ENCODE data around the gene C20orf204. TPM values are rescaled to one million over a fixed set of nuclear protein-coding genes. Genes with fewer than 3 reads are reported as not detected.

The C20orf204 gene
- total and polyA plus RNA-seq, 9 of the 15 experiments (the other 6 are each of a cell fraction or from before 2014, with no cell fraction given) = 0.11 to 1.1 (median 0.36) TPM; not detected in 2

GRCh38 chr20:64063389-64064144, 27.6 kb downstream of the C20orf204 start:
- peaks cover 4% of the 10 kb centered on the region; the same call in 2 of the 3 replicates for H3K79me2 ChIP-seq (ENCODE audit: control insufficient read depth, insufficient read depth, low read length)
- peak overlapping the region; percentile 55 for H3K27ac ChIP-seq (ENCODE audit: extremely low read depth, low read depth, low read length)
- ATAC-seq (peak; percentile 28; the same call in 2 of the 3 replicates), FAIRE-seq (no peak), DNase-seq (ENCODE audit: extremely low read depth in 1 of 4, low spot score in 3 of 4) (peak; percentile 52 to 61 (median 57))
- no peaks in the 10 kb centered on the region for H3K9me3 ChIP-seq (replicated peaks; ENCODE audit: control insufficient read depth, insufficient read depth, low read depth, low read length)
- H3K27me3 ChIP-seq (ENCODE audit: control insufficient read depth in 2 of 2, insufficient read depth in 2 of 2, low read length in 2 of 2) = no peaks in the 10 kb centered on the region
- peak overlapping the region; percentile 97 for H3K4me3 ChIP-seq
- ChIA-PET CTCF (ENCODE audit: low intra/inter-chr PET ratio) (interaction anchor here (0.6 kb wide), 1 partner anchor 45 kb away, joined by 4 read pairs; no protein-coding TSS in a partner anchor), POLR2A (interaction anchor here (0.6 to 1.4 kb wide), 7 partner anchors 8 to 542 kb away, joined by 3 to 6 read pairs (median 4); partner anchors contain the start of gene PPDPF)
- peak overlapping the region; percentile 72 to 91 for H3K9ac ChIP-seq (ENCODE audit: insufficient read depth in 1 of 2, low read depth in 2 of 2, low read length in 2 of 2)
- intact Hi-C loops (cut with micrococcal nuclease) (no loop called here), in situ Hi-C loops (cut with MboI) (no loop called here)
- no peaks in the 10 kb centered on the region for H4K20me1 ChIP-seq (replicated peaks; ENCODE audit: control insufficient read depth, insufficient read depth, low read length)
- H3K36me3 ChIP-seq (ENCODE audit: control insufficient read depth, insufficient read depth, low read length) = no peaks in the 10 kb centered on the region
- peaks cover 34 to 64% of the 10 kb centered on the region in 2 experiments for H3K4me1 ChIP-seq (replicated peaks in 1 of 2; ENCODE audit: control insufficient read depth in 2 of 2, insufficient read depth in 2 of 2, low read length in 2 of 2)
- H2AFZ ChIP-seq (ENCODE audit: low read depth, low read length) = peak overlapping the region; percentile 86
- BruUV-seq (replicated peaks) = TSS peak; percentile 81
- WGBS (ENCODE audit: insufficient coverage, low coverage, missing lambda C conversion rate) = 1% methylated on average over 39 of the region's 51 CpGs
- H3K9me1 ChIP-seq (ENCODE audit: control insufficient read depth, insufficient read depth, low read length) = peaks cover 3% of the 10 kb centered on the region
- H3K4me2 ChIP-seq (ENCODE audit: insufficient read depth, low read length) = peak overlapping the region; percentile 80
- TF ChIP-seq ZNF445 (CRISPR knock-in tag; IDR thresholded peaks at IDR 0.05; ENCODE audit: low read depth) = no peak
- TF ChIP-seq EGR1 (conservative IDR thresholded peaks at IDR 0.05) = peak; percentile 60
- no peak for TF ChIP-seq CBX3 (IDR thresholded peaks at IDR 0.05; ENCODE audit: borderline replicate concordance in 1 of 2, low read length in 2 of 2)
- no peak for TF ChIP-seq PHF20 (IDR thresholded peaks at IDR 0.05; ENCODE audit: partially characterized antibody)
- no peak for TF ChIP-seq TSC22D4 (tag; IDR thresholded peaks at IDR 0.05)
- no peak for TF ChIP-seq TRIM28 (IDR thresholded peaks at IDR 0.05)
- no peak for TF ChIP-seq RBFOX2 (IDR thresholded peaks at IDR 0.05; ENCODE audit: low read depth, low read length)
- TF ChIP-seq ZBTB9 (CRISPR knock-in tag; IDR thresholded peaks at IDR 0.05) = no peak
- no peak for TF ChIP-seq MITF (IDR thresholded peaks at IDR 0.05)
- TF ChIP-seq E2F6 (IDR thresholded peaks at IDR 0.05; ENCODE audit: borderline replicate concordance in 1 of 2, extremely low read depth in 1 of 2, insufficient read depth in 1 of 2, insufficient read length in 1 of 2, low read depth in 1 of 2, low read length in 1 of 2, poor library complexity in 1 of 2, severe bottlenecking in 1 of 2) = no peak
- no peak for TF ChIP-seq YBX1 (IDR thresholded peaks at IDR 0.05)
- no peak for TF ChIP-seq TGIF2 (CRISPR knock-in tag; IDR thresholded peaks at IDR 0.05)
- no peak for TF ChIP-seq TEAD4 (IDR thresholded peaks at IDR 0.05; ENCODE audit: low read length)
- 0 out of 2 replicates have a peak, but pooled peaks have one; percentile 14 for TF ChIP-seq TEAD4 (CRISPR knock-in tag; IDR thresholded peaks at IDR 0.05; ENCODE audit: borderline replicate concordance)
- TF ChIP-seq ARID3A (IDR thresholded peaks at IDR 0.05; ENCODE audit: borderline replicate concordance, low read depth, low read length) = no peak
- no peak for TF ChIP-seq NR2C1 (IDR thresholded peaks at IDR 0.05)
- no peak for TF ChIP-seq NR2C1 (tag; IDR thresholded peaks at IDR 0.05)
